GM18499 (cell line): Measurements from ENCODE around the gene ESCO1.
"Not testable (repeated sequence)": the region's sequence is repeated elsewhere in the genome, so short reads cannot be mapped to it uniquely, and the experiment has no call there.

Experiments used
- ATAC-seq: cut with Tn5 transposase; IDR thresholded peaks from one replicate; pipeline ENCODE4 v1.9.1; 2021; ENCODE audit warnings: moderate number of reproducible peaks; ENCODE audit not compliant: insufficient read depth, unreplicated experiment

The ESCO1 gene

GRCh38 chr18:21600526-21601410, at the start of gene ESCO1:
ESCO1 (minus strand) TSS chr18:21600704; CDS start chr18:21574843, 25,861 bp downstream.
- peak; percentile 76 for ATAC-seq

- ATAC-seq = not testable (repeated sequence)
Observed at GRCh38 chr18:21640375-21640774, 39.9 kb upstream of the ESCO1 start.

- ATAC-seq = no peak
Observed at GRCh38 chr18:21638822-21639221, 38.3 kb upstream of the ESCO1 start.

GRCh38 chr18:21636769-21637168, 36.3 kb upstream of the ESCO1 start:
- ATAC-seq = no peak

- no peak for ATAC-seq
Observed at GRCh38 chr18:21634588-21635199, 34.2 kb upstream of the ESCO1 start.

- no peak for ATAC-seq
Observed at GRCh38 chr18:21632393-21632792, 31.9 kb upstream of the ESCO1 start.

GRCh38 chr18:21629089-21629832, 28.8 kb upstream of the ESCO1 start:
- ATAC-seq = peak; percentile 84

- ATAC-seq = not testable (repeated sequence)
Observed at GRCh38 chr18:21621640-21622039, 21.1 kb upstream of the ESCO1 start.

- peak; percentile 95 for ATAC-seq
Observed at GRCh38 chr18:21612125-21613039, 11.9 kb upstream of the ESCO1 start, which contains the start of gene SNRPD1. SNRPD1 (plus strand) TSS chr18:21612314; CDS start chr18:21612430, 116 bp downstream.

GRCh38 chr18:21611401-21612124, 11.1 kb upstream of the ESCO1 start:
- not testable (repeated sequence) for ATAC-seq

- no peak for ATAC-seq
Observed at GRCh38 chr18:21605213-21605612, 4.7 kb upstream of the ESCO1 start.

GRCh38 chr18:21604671-21605070, 4.2 kb upstream of the ESCO1 start:
- ATAC-seq = no peak

GRCh38 chr18:21602299-21602587, 1.7 kb upstream of the ESCO1 start:
- ATAC-seq = no peak

GRCh38 chr18:21599585-21600525, 649 bp downstream of the ESCO1 start:
- ATAC-seq = peak; percentile 31

GRCh38 chr18:21598726-21599584, 1.5 kb downstream of the ESCO1 start:
- ATAC-seq = no peak

- ATAC-seq = no peak
Observed at GRCh38 chr18:21597620-21598019, 2.9 kb downstream of the ESCO1 start.

GRCh38 chr18:21593540-21594257, 6.8 kb downstream of the ESCO1 start:
- no peak for ATAC-seq
